ENCODE data around the gene TMEM178B. TPM values are rescaled to one million over a fixed set of nuclear protein-coding genes. Genes with fewer than 3 reads are reported as not detected.

TMEM178B gene
- total and polyA plus RNA-seq, 2 of the 4 experiments (the other 2 are of a cell fraction) = under 0.01 to 0.05 TPM

DNA sequence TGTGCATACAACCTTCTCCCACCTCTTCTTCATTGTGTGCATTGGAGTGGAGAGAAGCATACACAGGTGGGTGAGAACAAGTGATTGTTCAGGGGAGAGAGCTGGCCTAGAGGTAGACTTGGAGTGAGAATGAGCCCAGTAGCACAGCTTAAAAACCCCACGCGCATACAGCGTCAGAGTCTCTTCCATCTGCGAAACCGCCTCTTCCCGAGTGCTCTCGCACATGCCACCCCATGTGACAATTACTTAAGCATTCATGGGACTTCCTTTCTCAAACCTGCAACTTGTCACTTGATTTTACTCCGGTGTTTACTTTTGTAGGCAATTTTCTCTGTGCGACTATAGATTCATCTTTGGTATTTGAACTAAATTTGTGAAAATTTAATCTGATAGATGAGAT is 300.6 kb downstream of the TMEM178B start:
- Histone ChIP-seq H3K9me3 (ENCODE audit: control insufficient read depth, insufficient read depth, low read length) (peaks cover 7% of the 10 kb centered on the region; the same call in 1 of the 2 replicates), H3K56ac (ENCODE audit: extremely low read depth, insufficient read depth, low read length) (no peak overlapping the region), H3K23ac (ENCODE audit: low read depth, low read length) (no peak overlapping the region), H3K79me1 (ENCODE audit: low read depth in 1 of 2, low read length in 2 of 2) (no peaks in the 10 kb centered on the region), H3K27me3 (ENCODE audit: control insufficient read depth, insufficient read depth, low read length) (no peaks in the 10 kb centered on the region), H3K36me3 (ENCODE audit: control insufficient read depth, insufficient read depth, low read length) (no peaks in the 10 kb centered on the region), H3K4me2 (ENCODE audit: low read depth, low read length) (no peak overlapping the region), H2BK5ac (ENCODE audit: low read depth, low read length, poor library complexity, severe bottlenecking) (no peak overlapping the region), H4K91ac (ENCODE audit: insufficient read depth, low read depth, low read length) (no peak overlapping the region), H3K27ac (ENCODE audit: insufficient read depth, low read length) (no peak overlapping the region), H3K4me3 (ENCODE audit: insufficient read depth, low read depth, low read length) (no peak overlapping the region), H2AK5ac (ENCODE audit: low read depth, low read length) (no peak overlapping the region), H3K4me1 (ENCODE audit: control insufficient read depth, insufficient read depth, low read length) (no peaks in the 10 kb centered on the region), H3K4ac (ENCODE audit: low read depth, low read length) (no peak overlapping the region), H3K18ac (ENCODE audit: low read depth, low read length) (no peak overlapping the region), H3K14ac (replicated peaks; ENCODE audit: low read depth, low read length) (no peak overlapping the region), H2AK9ac (replicated peaks; ENCODE audit: low read depth, low read length, poor library complexity) (no peak overlapping the region), H2AFZ (replicated peaks; ENCODE audit: low read length, poor library complexity) (no peak overlapping the region), H4K5ac (ENCODE audit: low read depth, low read length) (no peak overlapping the region), H4K20me1 (ENCODE audit: insufficient read depth, low read length) (no peaks in the 10 kb centered on the region), H3K9ac (ENCODE audit: low read depth, low read length) (no peak overlapping the region), H2BK15ac (ENCODE audit: low read depth, low read length) (no peak overlapping the region), H3K9me1 (ENCODE audit: insufficient read depth, low read length) (no peaks in the 10 kb centered on the region), H2BK120ac (ENCODE audit: low read depth, low read length) (no peak overlapping the region), H2BK20ac (ENCODE audit: low read depth, low read length) (no peak overlapping the region), H4K8ac (ENCODE audit: low read depth in 2 of 2, low read length in 2 of 2) (no peak overlapping the region)
- intact Hi-C loops (cut with micrococcal nuclease) (no loop called here), dilution Hi-C loops (cut with HindIII; ENCODE audit: low sequenced_read_pairs, unreplicated experiment) (no loop called here), in situ Hi-C loops (cut with MboI; ENCODE audit: low sequenced_read_pairs) (no loop called here)
- ATAC-seq (ENCODE audit: low read depth) = no peak
- CTCF ChIA-PET = no interaction called here
- no TSS peak for BruUV-seq (replicated peaks)
- POLR2A ChIA-PET (ENCODE audit: unreplicated experiment) = no interaction called here
- WGBS, 2 experiments (ENCODE audit: extremely low coverage in 2 of 2, insufficient read length in 1 of 2) = no CpG with 5 or more reads among the region's 9 CpGs
- TF ChIP-seq RAD21 (IDR thresholded peaks at IDR 0.05; ENCODE audit: low read length) (no peak), RFX5 (IDR thresholded peaks at IDR 0.05; ENCODE audit: low read depth, low read length) (no peak), RCOR1 (IDR thresholded peaks at IDR 0.05; ENCODE audit: insufficient replicate concordance, low read length) (no peak), NFE2L2 (IDR thresholded peaks at IDR 0.05; ENCODE audit: low read depth, low read length) (no peak), MAZ (IDR thresholded peaks at IDR 0.05; ENCODE audit: borderline replicate concordance, low read depth, low read length) (no peak), POLR2A (IDR thresholded peaks at IDR 0.05; ENCODE audit: low read depth, low read length) (no peak)
- TF ChIP-seq, protein P1, sequence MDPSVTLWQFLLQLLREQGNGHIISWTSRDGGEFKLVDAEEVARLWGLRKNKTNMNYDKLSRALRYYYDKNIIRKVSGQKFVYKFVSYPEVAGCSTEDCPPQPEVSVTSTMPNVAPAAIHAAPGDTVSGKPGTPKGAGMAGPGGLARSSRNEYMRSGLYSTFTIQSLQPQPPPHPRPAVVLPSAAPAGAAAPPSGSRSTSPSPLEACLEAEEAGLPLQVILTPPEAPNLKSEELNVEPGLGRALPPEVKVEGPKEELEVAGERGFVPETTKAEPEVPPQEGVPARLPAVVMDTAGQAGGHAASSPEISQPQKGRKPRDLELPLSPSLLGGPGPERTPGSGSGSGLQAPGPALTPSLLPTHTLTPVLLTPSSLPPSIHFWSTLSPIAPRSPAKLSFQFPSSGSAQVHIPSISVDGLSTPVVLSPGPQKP (IDR thresholded peaks at IDR 0.05; ENCODE audit: borderline replicate concordance, low read depth, low read length) = no peak
- TF ChIP-seq, protein P2, sequence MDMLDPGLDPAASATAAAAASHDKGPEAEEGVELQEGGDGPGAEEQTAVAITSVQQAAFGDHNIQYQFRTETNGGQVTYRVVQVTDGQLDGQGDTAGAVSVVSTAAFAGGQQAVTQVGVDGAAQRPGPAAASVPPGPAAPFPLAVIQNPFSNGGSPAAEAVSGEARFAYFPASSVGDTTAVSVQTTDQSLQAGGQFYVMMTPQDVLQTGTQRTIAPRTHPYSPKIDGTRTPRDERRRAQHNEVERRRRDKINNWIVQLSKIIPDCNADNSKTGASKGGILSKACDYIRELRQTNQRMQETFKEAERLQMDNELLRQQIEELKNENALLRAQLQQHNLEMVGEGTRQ (IDR thresholded peaks at IDR 0.05; ENCODE audit: low read depth, low read length) = no peak
- no peak for DNase-seq

Measured in IMR-90 (cell line).